Natural killer cell (primary cell): ENCODE measurements around the gene ATP1B2. TPM values are rescaled to one million over a fixed set of nuclear protein-coding genes. Genes with fewer than 3 reads are reported as not detected.
"Not testable (repeated sequence)": the region's sequence is repeated elsewhere in the genome, so short reads cannot be mapped to it uniquely, and the experiment has no call there.

Experiments used
- ATAC-seq, 3 donors: fragments of 150-1000 bp in 2 of 3; fragments of 200-7000 bp in 1 of 3; cut with Tn5 transposase; 1 replicate in 1 of 3; 2 replicates in 2 of 3; pipeline ENCODE4 v1.10.0; 2021; ENCODE audit warnings: mild to moderate bottlenecking in 2 of 3, moderate library complexity in 2 of 3
- DNase-seq, 2 donors: peaks; one replicate each; pipeline versions ENCODE4 v3.0.0 to v3.0.0-alpha.2; 2013 to 2021; ENCODE audit warnings: mixed read lengths in 1 of 2
- H3K27ac ChIP-seq: one replicate; pipeline ENCODE4 v1.5.1; 2013; ENCODE audit warnings: mild to moderate bottlenecking, low read length
- H3K27me3 ChIP-seq: one replicate; pipeline ENCODE4 v1.6.1; 2013; ENCODE audit warnings: low read length; ENCODE audit not compliant: control insufficient read depth, insufficient read depth
- H3K36me3 ChIP-seq: one replicate; pipeline ENCODE4 v1.6.1; 2013; ENCODE audit warnings: low read length; ENCODE audit not compliant: control insufficient read depth, insufficient read depth
- H3K4me1 ChIP-seq: one replicate; pipeline ENCODE4 v1.6.1; 2013; ENCODE audit warnings: low read length; ENCODE audit not compliant: control insufficient read depth, insufficient read depth
- H3K4me3 ChIP-seq: one replicate; pipeline ENCODE4 v1.5.1; 2013; ENCODE audit warnings: low read length
- H3K9me3 ChIP-seq: one replicate; pipeline ENCODE4 v1.6.1; 2013; ENCODE audit warnings: low read length; ENCODE audit not compliant: control insufficient read depth, insufficient read depth
- H3K27ac Mint-ChIP-seq, 2 donors: one replicate each; pipeline ENCODE4 v1.8.0; 2022; ENCODE audit warnings: mild to moderate bottlenecking in 2 of 2, mixed read lengths in 2 of 2, moderate library complexity in 1 of 2
- H3K27me3 Mint-ChIP-seq, 2 donors: one replicate each; pipeline ENCODE4 v1.8.0; 2022; ENCODE audit warnings: low read depth in 2 of 2, mixed read lengths in 2 of 2
- H3K36me3 Mint-ChIP-seq: one replicate; pipeline ENCODE4 v1.8.0; 2022; ENCODE audit warnings: mixed read lengths
- H3K4me1 Mint-ChIP-seq, 2 donors: one replicate each; pipeline ENCODE4 v1.8.0; 2022; ENCODE audit warnings: mixed read lengths in 2 of 2
- H3K4me3 Mint-ChIP-seq: one replicate; pipeline ENCODE4 v1.8.0; 2022; ENCODE audit warnings: mild to moderate bottlenecking, moderate library complexity, mixed read lengths
- H3K9me3 Mint-ChIP-seq, 2 donors: one replicate each; pipeline ENCODE4 v1.8.0; 2022; ENCODE audit warnings: mixed read lengths in 2 of 2
- CTCF ChIP-seq: fragments of 200-600 bp; IDR thresholded peaks from one replicate; pipeline ENCODE4 v1.8.0; 2022; ENCODE audit warnings: antibody characterized with exemption
- WGBS: methylation state at CpG from one replicate; pipeline ENCODE4 v1.1.7; 2013; ENCODE audit warnings: missing lambda C conversion rate; ENCODE audit not compliant: insufficient coverage; 5-methylcytosine and 5-hydroxymethylcytosine counted together
- intact Hi-C: fragments of 100-400 bp; cut with micrococcal nuclease; formaldehyde crosslinking; loops from one replicate; pipeline ENCODE4 v1.14.2; 2022
- total RNA-seq, 4 donors: library from RNA; stranded (reverse); fragments of 120-200 nt in 1 of 4; gene quantifications; one replicate each; pipeline versions ENCODE4 v1.2.3 to v1.2.4, GENCODE V29; 2013 to 2022

The ATP1B2 gene
- total RNA-seq, 3 donors from 2014 or later (not counting 1 experiment from before 2014, with no cell fraction given): 0.18 to 0.19 TPM; not detected in 1

- H3K27me3 ChIP-seq: no peaks in the 10 kb centered on the region
- intact Hi-C loops: no loop called here
- no peaks in the 10 kb centered on the region for H3K9me3 Mint-ChIP-seq
- no peak for ATAC-seq
- H3K36me3 ChIP-seq: no peaks in the 10 kb centered on the region
- H3K4me3 Mint-ChIP-seq: no peak overlapping the region
- TF ChIP-seq CTCF: no peak
- no peaks in the 10 kb centered on the region for H3K4me1 Mint-ChIP-seq
- 54% methylated on average over 5 of the region's 5 CpGs for WGBS
- H3K4me1 ChIP-seq: no peaks in the 10 kb centered on the region
- H3K36me3 Mint-ChIP-seq: no peaks in the 10 kb centered on the region
- no peak overlapping the region for H3K4me3 ChIP-seq
- H3K27ac ChIP-seq: no peak overlapping the region
- H3K27ac Mint-ChIP-seq: no peak overlapping the region
- no peaks in the 10 kb centered on the region for H3K9me3 ChIP-seq
- peaks cover 0 to 6% of the 10 kb centered on the region in 2 donors for H3K27me3 Mint-ChIP-seq
- DNase-seq: no peak
These were observed 16.3 kb upstream of the ATP1B2 start for GRCh38 chr17:7634384-7634783.

- no peaks in the 10 kb centered on the region for H3K27me3 ChIP-seq
- no peaks in the 10 kb centered on the region for H3K9me3 Mint-ChIP-seq
- no peak overlapping the region for H3K27ac Mint-ChIP-seq
- H3K4me3 ChIP-seq: no peak overlapping the region
- no peaks in the 10 kb centered on the region for H3K4me1 ChIP-seq
- no peaks in the 10 kb centered on the region for H3K4me1 Mint-ChIP-seq
- no peaks in the 10 kb centered on the region for H3K9me3 ChIP-seq
- ATAC-seq (no peak), DNase-seq (no peak)
- H3K36me3 Mint-ChIP-seq: no peaks in the 10 kb centered on the region
- no peak for TF ChIP-seq CTCF
- no peak overlapping the region for H3K4me3 Mint-ChIP-seq
- H3K27me3 Mint-ChIP-seq: peaks cover 0 to 6% of the 10 kb centered on the region in 2 donors
- WGBS: 84% methylated on average over 5 of the region's 5 CpGs
- H3K36me3 ChIP-seq: no peaks in the 10 kb centered on the region
- no peak overlapping the region for H3K27ac ChIP-seq
- intact Hi-C loops: no loop called here
These were observed 14.6 kb upstream of the ATP1B2 start for GRCh38 chr17:7636163-7636562.

- WGBS: 95% methylated on average over 26 of the region's 26 CpGs
- no peaks in the 10 kb centered on the region for H3K36me3 ChIP-seq
- no peaks in the 10 kb centered on the region for H3K36me3 Mint-ChIP-seq
- no peak overlapping the region for H3K4me3 ChIP-seq
- H3K27ac ChIP-seq: no peak overlapping the region
- DNase-seq (no peak), ATAC-seq (no peak)
- H3K27me3 ChIP-seq: no peaks in the 10 kb centered on the region
- peaks cover 0 to 4% of the 10 kb centered on the region in 2 donors for H3K27me3 Mint-ChIP-seq
- H3K9me3 Mint-ChIP-seq: no peaks in the 10 kb centered on the region
- no peaks in the 10 kb centered on the region for H3K9me3 ChIP-seq
- no peak overlapping the region for H3K4me3 Mint-ChIP-seq
- no peak for TF ChIP-seq CTCF
- no peak overlapping the region for H3K27ac Mint-ChIP-seq
- H3K4me1 ChIP-seq: no peaks in the 10 kb centered on the region
- intact Hi-C loops: no loop called here
- H3K4me1 Mint-ChIP-seq: peaks cover 0 to 4% of the 10 kb centered on the region in 2 donors
These were observed 9.9 kb upstream of the ATP1B2 start for GRCh38 chr17:7640783-7641182.

- H3K9me3 ChIP-seq, H3K27ac ChIP-seq, H3K4me1 Mint-ChIP-seq, ATAC-seq, H3K4me3 ChIP-seq, intact Hi-C loops, H3K9me3 Mint-ChIP-seq, H3K27me3 ChIP-seq, H3K4me3 Mint-ChIP-seq, DNase-seq, H3K4me1 ChIP-seq, H3K27ac Mint-ChIP-seq, H3K27me3 Mint-ChIP-seq, H3K36me3 ChIP-seq, H3K36me3 Mint-ChIP-seq: not testable (repeated sequence)
- 63% methylated on average over 7 of the region's 7 CpGs for WGBS
These were observed 9.1 kb upstream of the ATP1B2 start for GRCh38 chr17:7641635-7642034.
